CD14-positive monocyte (primary cell): Measurements from ENCODE around the gene ZNF414. TPM values are rescaled to one million over a fixed set of nuclear protein-coding genes. Genes with fewer than 3 reads are reported as not detected.

Source experiments
- DNase-seq, 3 donors: peaks; one replicate each; pipeline ENCODE4 v3.0.0-alpha.2; 2011 to 2022
- H2AFZ ChIP-seq: 2 replicates; pipeline ENCODE4 v1.6.0; 2012; ENCODE audit warnings: mild to moderate bottlenecking, low read depth, low read length, inconsistent platforms; ENCODE audit not compliant: insufficient read depth, poor library complexity, severe bottlenecking
- H3K27ac ChIP-seq, 2 donors: 1 replicate in 1 of 2; 2 replicates in 1 of 2; pipeline ENCODE4 v1.5.1; 2012 to 2013; ENCODE audit warnings: low read length in 2 of 2, control low read depth in 1 of 2, inconsistent platforms in 1 of 2, low read depth in 1 of 2, mild to moderate bottlenecking in 1 of 2
- H3K27me3 ChIP-seq, 2 donors: one replicate each; pipeline versions ENCODE4 v1.6.0 to v1.6.1; 2011 to 2013; ENCODE audit warnings: low read length in 2 of 2; ENCODE audit not compliant: control insufficient read depth in 2 of 2, insufficient read depth in 2 of 2
- H3K36me3 ChIP-seq, 2 donors: replicated peaks in 1 of 2; 1 replicate in 1 of 2; 2 replicates in 1 of 2; pipeline versions ENCODE4 v1.5.1 to v1.6.1; 2012 to 2013; ENCODE audit warnings: low read length in 2 of 2, control low read depth in 1 of 2, inconsistent platforms in 1 of 2, mild to moderate bottlenecking in 1 of 2; ENCODE audit not compliant: insufficient read depth in 2 of 2, control insufficient read depth in 1 of 2
- H3K4me1 ChIP-seq, 2 donors: 1 replicate in 1 of 2; 2 replicates in 1 of 2; pipeline versions ENCODE4 v1.5.1 to v1.6.1; 2012 to 2013; ENCODE audit warnings: low read length in 2 of 2, control low read depth in 1 of 2, inconsistent platforms in 1 of 2, mild to moderate bottlenecking in 1 of 2, moderate library complexity in 1 of 2; ENCODE audit not compliant: insufficient read depth in 2 of 2, control insufficient read depth in 1 of 2
- H3K4me2 ChIP-seq: replicated peaks from 2 replicates; pipeline ENCODE3; 2012; ENCODE audit warnings: low read length, moderate library complexity, mild to moderate bottlenecking; ENCODE audit not compliant: poor library complexity, severe bottlenecking; ENCODE audit errors: extremely low read depth
- H3K4me3 ChIP-seq, 3 experiments: fragments of 200-600 bp in 1 of 3; sonication (generic) in 1 of 3; replicated peaks in 1 of 3; 1 replicate in 2 of 3; 2 replicates in 1 of 3; pipeline ENCODE4 v1.5.1; 2011 to 2013; ENCODE audit warnings: low read length in 3 of 3, mild to moderate bottlenecking in 3 of 3, control low read depth in 2 of 3, low read depth in 2 of 3, inconsistent platforms in 1 of 3, moderate library complexity in 1 of 3
- H3K79me2 ChIP-seq: 2 replicates; pipeline ENCODE4 v1.6.0; 2012; ENCODE audit warnings: mild to moderate bottlenecking, control low read depth, inconsistent platforms, low read length, moderate library complexity; ENCODE audit not compliant: insufficient read depth
- H3K9ac ChIP-seq: 2 replicates; pipeline ENCODE4 v1.6.0; 2017; ENCODE audit warnings: low read length, mild to moderate bottlenecking; ENCODE audit not compliant: insufficient read depth, poor library complexity, severe bottlenecking
- H3K9me3 ChIP-seq, 2 donors: replicated peaks in 1 of 2; 1 replicate in 1 of 2; 2 replicates in 1 of 2; pipeline versions ENCODE4 v1.5.1 to v1.6.1; 2012 to 2013; ENCODE audit warnings: low read length in 2 of 2, control low read depth in 1 of 2; ENCODE audit not compliant: control insufficient read depth in 1 of 2, insufficient read depth in 1 of 2
- H4K20me1 ChIP-seq: 2 replicates; pipeline ENCODE4 v1.6.0; 2012; ENCODE audit warnings: mild to moderate bottlenecking, low read length, control low read depth, moderate library complexity; ENCODE audit not compliant: insufficient read depth
- H3K27ac Mint-ChIP-seq, 7 donors: one replicate each; pipeline ENCODE4 v1.8.0; 2020; ENCODE audit warnings: mild to moderate bottlenecking in 7 of 7, mixed read lengths in 7 of 7, moderate library complexity in 6 of 7, inconsistent platforms in 2 of 7
- H3K27me3 Mint-ChIP-seq, 3 donors: one replicate each; pipeline ENCODE4 v1.8.0; 2021 to 2022; ENCODE audit warnings: low read depth in 3 of 3, mild to moderate bottlenecking in 3 of 3, mixed read lengths in 3 of 3, moderate library complexity in 3 of 3, inconsistent platforms in 1 of 3
- H3K36me3 Mint-ChIP-seq, 2 donors: one replicate each; pipeline ENCODE4 v1.8.0; 2020; ENCODE audit warnings: mixed read lengths in 2 of 2, inconsistent platforms in 1 of 2, mild to moderate bottlenecking in 1 of 2
- H3K4me1 Mint-ChIP-seq: one replicate; pipeline ENCODE4 v1.8.0; 2020; ENCODE audit warnings: mild to moderate bottlenecking, mixed read lengths
- H3K4me3 Mint-ChIP-seq, 2 donors: one replicate each; pipeline ENCODE4 v1.8.0; 2020; ENCODE audit warnings: mild to moderate bottlenecking in 2 of 2, mixed read lengths in 2 of 2, moderate library complexity in 1 of 2
- H3K9me3 Mint-ChIP-seq, 7 donors: one replicate each; pipeline ENCODE4 v1.8.0; 2020 to 2022; ENCODE audit warnings: mixed read lengths in 7 of 7, mild to moderate bottlenecking in 6 of 7, moderate library complexity in 6 of 7, inconsistent platforms in 2 of 7
- WGBS: methylation state at CpG from one replicate; pipeline ENCODE4 v1.1.5; 2013; ENCODE audit warnings: missing lambda C conversion rate; ENCODE audit not compliant: insufficient coverage; 5-methylcytosine and 5-hydroxymethylcytosine counted together
- intact Hi-C, 2 donors: fragments of 100-400 bp; cut with micrococcal nuclease; formaldehyde crosslinking; loops; one replicate each; pipeline versions ENCODE4 v1.15.0 to v1.15.1; 2023
- polyA plus RNA-seq, 3 donors: library from polyadenylated mRNA; depleted of rRNA in 1 of 3; unstranded in 2 of 3; stranded (reverse) in 1 of 3; fragments of 300-500 nt in 2 of 3; fragments of >200 nt in 1 of 3; fragmentation: Illumina TruSeq in 2 of 3; gene quantifications; 1 replicate in 2 of 3; 2 replicates in 1 of 3; pipeline ENCODE4 v1.2.3, GENCODE V29; 2012 to 2021
- TF ChIP-seq, protein P1 (sequence below): fragments of 200-600 bp; IDR thresholded peaks from one replicate; pipeline ENCODE4 v1.8.0; 2022; ENCODE audit warnings: antibody characterized with exemption, mild to moderate bottlenecking

Gene ZNF414
- polyA plus RNA-seq, 3 donors = 4.1 to 21.1 (median 4.7) TPM

DNA sequence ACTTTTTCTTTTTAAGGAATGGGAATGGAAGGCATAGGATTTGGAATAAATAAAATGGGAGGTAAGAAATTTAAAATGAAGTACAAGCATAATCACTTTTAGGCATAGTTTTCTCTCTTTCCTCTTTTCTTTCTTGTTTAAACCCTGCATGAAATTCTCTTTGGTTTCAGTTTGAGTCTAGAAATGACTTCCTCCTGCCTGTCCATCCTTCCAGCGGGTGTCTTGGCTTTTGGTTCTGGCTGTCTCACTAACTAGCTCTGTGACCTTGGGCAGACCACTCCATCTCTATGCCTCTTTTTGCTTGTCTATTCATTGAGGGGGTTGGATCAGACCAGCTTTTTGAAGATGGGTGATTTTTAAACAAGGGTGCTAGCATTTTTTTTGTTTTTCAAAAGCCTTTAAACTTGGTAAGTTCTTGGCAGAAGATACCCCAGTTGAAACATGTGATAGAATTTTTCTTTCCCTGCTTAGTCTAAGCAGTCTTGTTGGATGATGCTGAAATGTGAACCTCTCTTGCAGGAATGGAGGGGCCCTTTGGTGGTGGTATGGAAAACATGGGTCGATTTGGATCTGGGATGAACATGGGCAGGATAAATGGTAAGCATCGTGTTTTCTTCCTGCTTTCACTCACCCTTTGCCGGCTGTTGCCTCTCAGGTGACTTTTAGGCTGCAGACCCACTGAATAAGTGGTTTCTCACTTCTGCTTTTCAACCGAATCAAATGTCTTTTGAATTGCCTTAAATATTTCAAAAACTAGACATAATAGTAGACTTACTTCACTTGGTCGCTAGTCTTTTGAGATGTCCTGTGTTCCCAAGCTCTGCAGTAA lies 40.1 kb downstream of the ZNF414 start:
- Histone ChIP-seq H4K20me1 (peaks cover 93% of the 10 kb centered on the region), H3K4me2 (peak overlapping the region; percentile 22)
- peak; percentile 22 to 41 (median 27) for DNase-seq

More for the DNA sequence above, 40.1 kb downstream of the ZNF414 start:
- Mint-ChIP-seq H3K9me3 (peaks cover 0 to 2% (median 0%) of the 10 kb centered on the region in 7 donors), H3K4me1 (peaks cover 32% of the 10 kb centered on the region), H3K27ac (peak overlapping the region; percentile 85 to 92 (median 89)), H3K27me3 (peaks cover 0 to 2% (median 0%) of the 10 kb centered on the region in 3 donors), H3K4me3 (peak overlapping the region; percentile 17 to 57), H3K36me3 (peaks cover 83 to 97% of the 10 kb centered on the region in 2 donors)
- Histone ChIP-seq H3K4me1 (peaks cover 24 to 31% of the 10 kb centered on the region in 2 donors), H3K79me2 (peaks cover 85% of the 10 kb centered on the region), H3K9ac (no peak overlapping the region), H3K27me3 (no peaks in the 10 kb centered on the region), H3K36me3 (peaks cover 74 to 96% of the 10 kb centered on the region in 2 donors), H2AFZ (no peak overlapping the region), H3K9me3 (no peaks in the 10 kb centered on the region), H3K4me3 (no peak overlapping the region), H3K27ac (peak overlapping the region in 1 of 2 donors; percentile 68)
- 4% methylated on average over 4 of the region's 6 CpGs for WGBS
- intact Hi-C loops = loop anchor here (5.0 kb wide), 1 partner anchor 33 kb away; no protein-coding TSS in a partner anchor
- TF ChIP-seq, protein P1, sequence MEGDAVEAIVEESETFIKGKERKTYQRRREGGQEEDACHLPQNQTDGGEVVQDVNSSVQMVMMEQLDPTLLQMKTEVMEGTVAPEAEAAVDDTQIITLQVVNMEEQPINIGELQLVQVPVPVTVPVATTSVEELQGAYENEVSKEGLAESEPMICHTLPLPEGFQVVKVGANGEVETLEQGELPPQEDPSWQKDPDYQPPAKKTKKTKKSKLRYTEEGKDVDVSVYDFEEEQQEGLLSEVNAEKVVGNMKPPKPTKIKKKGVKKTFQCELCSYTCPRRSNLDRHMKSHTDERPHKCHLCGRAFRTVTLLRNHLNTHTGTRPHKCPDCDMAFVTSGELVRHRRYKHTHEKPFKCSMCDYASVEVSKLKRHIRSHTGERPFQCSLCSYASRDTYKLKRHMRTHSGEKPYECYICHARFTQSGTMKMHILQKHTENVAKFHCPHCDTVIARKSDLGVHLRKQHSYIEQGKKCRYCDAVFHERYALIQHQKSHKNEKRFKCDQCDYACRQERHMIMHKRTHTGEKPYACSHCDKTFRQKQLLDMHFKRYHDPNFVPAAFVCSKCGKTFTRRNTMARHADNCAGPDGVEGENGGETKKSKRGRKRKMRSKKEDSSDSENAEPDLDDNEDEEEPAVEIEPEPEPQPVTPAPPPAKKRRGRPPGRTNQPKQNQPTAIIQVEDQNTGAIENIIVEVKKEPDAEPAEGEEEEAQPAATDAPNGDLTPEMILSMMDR = no peak
